NCI-H526 treated with DMSO at 0.1 percent for 48 hours (cell line): ENCODE data around the gene CCNY.

ENCODE experiments used
- DNase-seq: peaks from one replicate; lab custom pipeline; 2025; lab: John Stamatoyannopoulos, UW

The CCNY gene

DNA sequence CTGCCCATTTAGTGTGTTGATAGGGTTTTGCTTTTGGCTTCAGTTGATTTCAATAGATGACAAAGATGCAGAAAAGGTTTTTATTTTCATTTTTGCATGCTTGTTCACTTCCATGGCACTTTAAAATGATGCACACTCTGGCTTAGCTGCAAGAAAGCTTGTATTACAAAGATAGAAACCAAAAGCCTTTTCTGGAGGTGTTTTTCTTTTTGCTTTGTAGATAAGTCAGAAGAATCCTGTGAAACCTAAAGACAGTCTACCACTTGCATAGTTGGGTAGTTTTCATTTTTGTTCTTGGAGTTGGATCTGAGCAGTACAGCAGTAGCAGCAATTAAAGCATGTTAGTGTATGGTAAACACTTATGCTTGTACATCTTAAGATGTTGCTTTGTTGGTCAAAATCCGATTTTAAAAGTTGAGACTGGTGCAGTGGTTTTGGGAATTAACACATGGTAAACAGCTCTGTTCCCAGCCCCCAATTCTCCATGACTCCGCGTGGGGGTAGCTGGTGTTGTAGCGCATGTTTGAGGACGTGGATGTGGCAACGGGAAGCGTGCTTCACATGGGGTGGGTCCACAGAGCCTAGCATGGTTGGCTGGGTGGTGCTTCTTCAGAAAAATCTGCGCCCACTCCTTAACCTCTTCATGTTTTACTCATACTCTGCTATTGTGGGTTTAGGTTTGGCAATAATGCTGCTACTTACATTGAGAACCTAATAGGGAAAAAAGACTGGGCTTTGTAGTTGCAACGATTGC lies 19.8 kb downstream of the CCNY start:
- DNase-seq = no peak

DNA sequence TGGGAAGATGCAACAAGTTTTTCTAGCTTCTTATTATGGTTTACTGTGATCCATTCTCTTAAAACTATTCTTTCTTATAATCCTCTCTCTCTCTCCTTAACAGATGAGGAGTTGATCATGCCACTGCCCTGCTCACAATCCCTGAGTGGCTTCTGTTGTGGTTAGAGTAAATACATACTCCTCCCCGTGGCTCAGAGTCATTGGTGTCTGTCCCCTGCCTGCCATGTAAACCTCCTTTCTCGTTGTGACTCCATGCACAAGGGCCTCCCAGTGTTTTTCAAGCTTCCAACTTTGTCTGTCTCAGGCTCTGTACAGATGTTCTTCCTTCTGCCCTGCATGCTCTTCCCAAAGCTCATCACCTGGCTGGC lies 20.4 kb downstream of the CCNY start:
- no peak for DNase-seq

DNA sequence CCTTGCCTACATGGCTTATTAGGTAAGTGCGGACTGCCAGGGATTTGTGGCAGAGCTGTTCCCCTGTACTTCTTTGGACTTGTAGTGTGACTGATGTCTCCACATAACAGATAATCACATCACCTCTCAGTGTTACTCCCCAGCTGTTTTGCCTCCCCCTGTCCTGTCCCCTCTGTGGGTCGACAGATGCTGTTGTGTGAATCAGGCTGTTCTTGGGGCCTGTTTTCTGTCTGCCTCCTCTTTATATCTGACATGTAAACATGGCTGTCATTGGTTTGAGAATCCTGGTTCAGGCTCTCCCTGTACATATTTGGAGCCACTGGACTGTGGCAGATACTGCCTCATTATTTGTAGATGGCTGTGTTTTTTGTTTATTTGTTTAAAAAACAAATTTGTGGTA lies 22.7 kb downstream of the CCNY start:
- no peak for DNase-seq

DNA sequence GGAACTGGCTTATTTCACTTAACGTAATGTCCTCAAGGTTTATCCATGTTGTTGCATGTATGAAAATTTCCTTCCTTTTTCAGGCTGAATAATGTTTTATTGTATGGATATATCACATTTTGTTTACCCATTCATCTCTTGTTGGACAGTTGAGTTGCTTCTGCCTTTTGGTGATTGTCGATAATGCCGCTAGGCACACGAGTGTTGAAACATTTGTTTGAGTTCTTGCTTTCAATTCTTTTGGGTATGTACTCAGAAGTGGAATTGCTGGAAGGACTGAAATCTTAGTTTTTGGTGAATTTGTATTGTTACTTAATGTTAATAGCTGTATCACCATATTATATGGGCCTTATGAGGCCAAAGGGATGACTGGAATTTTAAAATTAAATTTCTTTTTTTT lies 23.6 kb downstream of the CCNY start:
- no peak for DNase-seq

DNA sequence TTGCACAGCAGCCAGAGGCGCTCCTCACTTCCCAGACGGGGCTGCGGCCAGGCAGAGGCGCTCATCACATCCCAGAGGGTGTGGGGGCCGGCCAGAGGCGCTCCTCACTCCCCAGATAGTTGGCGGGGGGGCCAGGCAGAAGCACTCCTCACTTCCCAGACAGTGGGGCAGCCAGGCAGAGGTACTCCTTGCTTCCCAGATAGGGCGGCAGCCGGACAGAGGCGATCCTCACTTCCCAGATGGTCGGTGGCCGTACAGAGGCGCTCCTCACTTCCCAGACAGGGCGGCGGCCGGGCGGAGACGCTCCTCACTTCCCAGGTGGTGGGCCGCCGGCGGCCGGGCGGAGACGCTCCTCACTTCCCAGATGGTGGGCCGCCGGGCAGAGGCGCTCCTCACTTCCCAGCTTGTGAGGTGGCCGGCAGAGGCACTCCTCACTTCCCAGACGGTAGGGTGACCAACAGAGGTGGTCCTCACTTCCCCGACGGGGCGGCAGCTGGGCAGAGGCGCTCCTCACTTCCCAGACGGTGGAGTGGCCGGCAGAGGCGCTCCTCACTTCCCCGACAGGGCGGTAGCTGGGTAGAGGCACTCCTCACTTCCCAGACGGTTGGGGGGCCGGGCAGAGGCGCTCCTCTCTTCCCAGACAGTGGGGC lies 26.5 kb downstream of the CCNY start:
- no peak for DNase-seq

DNA sequence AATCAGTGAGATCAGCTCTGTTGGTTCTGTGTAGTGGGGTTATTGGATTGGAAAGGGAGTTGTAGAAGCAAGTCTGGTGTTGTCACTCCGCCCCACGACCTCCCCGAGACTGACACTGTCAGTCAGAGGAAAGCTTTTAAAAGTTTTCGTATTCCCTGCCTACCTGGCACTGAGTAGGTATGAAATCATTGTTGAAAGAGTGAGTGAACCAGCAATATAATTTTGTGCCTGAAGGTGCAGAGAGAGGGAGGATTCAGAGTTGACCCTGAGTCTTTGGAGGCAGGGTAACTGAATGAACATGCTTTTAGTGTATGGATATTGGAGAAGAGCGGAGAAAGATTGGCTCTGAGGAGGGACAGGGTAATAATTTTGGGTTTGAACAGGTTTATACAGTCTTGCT lies 27.3 kb downstream of the CCNY start:
- no peak for DNase-seq

DNA sequence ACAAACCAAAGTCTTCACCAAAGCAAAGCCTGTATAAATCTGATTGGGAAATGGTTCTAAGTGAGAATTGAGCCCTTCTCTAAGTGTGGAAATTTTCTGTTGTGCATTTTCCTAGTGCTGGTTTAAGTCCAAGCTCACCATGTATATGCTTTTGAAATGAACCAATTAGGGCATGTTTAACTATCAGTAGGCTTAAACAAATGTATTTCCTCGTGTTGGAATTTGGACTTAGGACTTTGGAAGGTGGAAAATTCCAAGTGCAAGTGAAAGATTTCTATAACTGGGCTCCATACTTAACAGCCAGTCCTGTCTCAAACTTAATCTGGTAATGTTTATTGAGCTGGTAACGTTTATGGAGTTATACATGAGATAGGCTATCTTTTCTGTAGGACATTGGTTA lies 28.5 kb downstream of the CCNY start:
- DNase-seq = no peak

DNA sequence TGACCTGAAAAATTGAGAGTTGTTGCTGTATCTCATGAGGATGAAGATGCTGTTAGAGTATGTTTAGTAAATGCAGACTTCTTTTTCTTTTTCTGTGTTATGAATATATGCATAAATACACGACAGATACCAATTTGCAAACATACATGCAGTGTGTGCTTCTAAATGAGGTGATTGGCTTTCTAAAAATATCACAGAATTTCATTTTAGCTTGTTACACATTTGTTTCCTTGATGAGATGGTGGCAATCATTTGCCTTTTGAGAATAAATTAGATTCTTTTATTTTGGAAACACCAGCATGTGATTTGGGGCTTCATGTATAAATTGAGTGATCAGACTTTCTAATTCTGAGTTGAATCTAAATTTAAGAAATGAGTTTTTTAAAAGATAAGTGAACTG lies 29.7 kb downstream of the CCNY start:
- DNase-seq = no peak

DNA sequence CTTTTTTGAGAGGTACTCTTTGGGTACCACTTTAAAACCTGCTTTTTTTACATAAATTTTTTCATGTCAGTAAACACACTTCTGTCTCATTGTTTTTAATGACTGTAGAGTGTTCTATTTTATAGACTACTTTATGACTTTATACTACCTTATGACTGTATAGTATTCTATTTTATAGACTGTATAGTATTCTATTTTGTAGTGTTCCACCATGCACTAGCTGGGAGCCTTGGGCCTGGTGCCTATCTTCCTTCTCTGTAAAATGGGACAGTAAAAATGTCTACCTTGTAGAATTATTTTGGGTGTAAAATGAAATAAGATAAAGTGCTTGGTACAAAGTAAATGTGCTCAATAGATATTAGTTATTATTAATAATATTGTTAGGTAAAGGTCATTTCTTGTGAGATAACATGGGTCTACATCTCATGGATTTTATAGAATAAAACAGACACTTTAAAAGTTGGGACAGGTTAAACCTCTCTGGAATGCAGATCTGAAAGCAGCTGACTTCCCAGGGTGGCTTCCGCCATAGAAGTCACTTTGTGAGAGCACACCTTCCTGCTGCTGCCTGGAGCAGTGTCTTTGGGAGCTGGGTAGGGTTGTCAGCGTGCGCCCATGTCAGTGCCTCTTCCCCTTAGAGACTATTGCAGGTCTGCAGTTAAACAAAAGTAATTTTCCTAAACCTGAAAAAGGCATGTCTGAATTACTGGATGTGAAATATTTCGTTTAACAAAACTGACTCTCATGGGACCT lies 31.0 kb downstream of the CCNY start:
- DNase-seq = no peak

DNA sequence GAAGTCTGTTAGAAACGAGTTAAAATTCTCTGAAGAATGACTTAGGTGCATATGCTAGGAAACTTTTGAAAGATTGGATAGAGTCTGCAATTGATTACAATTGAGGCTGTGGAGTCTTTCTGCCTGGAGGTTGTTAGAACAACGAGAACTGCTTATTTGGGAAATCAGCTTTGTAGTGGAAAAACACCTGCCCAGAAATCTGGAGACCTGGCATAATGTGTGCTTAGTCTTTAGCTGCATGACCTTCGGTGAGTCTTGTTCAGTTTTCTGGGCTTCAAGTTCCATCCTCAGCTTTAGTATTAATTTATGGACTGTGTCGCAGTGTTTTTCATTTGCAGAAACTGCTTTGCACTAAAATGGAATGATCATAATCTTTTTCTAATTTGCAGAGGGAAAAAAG lies 31.7 kb downstream of the CCNY start:
- DNase-seq = no peak

DNA sequence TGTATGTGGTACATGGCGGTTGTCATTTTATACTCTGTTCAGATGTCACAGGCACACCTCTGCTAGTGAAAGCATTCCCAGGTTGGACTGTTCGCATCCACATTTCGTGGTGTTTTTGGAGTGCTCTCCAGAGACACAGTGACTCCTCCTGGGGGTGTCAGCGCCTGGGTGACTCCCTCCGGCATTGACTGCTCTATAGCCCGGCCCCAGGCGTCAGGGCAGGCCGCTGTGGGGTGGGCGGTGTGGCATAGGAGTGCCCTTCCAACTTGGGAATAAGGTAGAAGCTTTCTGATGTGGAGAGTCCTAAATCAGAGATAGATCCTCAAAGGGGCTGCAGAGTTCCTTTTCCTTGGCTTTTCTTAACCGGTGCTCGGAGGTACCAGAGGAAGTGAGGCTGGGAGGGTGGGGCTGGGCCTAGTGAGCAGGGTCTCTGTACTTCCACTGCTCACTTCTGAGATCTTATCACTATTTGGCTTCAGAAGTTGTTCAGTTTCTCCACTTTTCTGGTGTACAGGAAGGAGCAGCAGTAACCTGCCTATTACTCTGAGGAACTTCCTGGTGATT lies 32.3 kb downstream of the CCNY start:
- DNase-seq = no peak

DNA sequence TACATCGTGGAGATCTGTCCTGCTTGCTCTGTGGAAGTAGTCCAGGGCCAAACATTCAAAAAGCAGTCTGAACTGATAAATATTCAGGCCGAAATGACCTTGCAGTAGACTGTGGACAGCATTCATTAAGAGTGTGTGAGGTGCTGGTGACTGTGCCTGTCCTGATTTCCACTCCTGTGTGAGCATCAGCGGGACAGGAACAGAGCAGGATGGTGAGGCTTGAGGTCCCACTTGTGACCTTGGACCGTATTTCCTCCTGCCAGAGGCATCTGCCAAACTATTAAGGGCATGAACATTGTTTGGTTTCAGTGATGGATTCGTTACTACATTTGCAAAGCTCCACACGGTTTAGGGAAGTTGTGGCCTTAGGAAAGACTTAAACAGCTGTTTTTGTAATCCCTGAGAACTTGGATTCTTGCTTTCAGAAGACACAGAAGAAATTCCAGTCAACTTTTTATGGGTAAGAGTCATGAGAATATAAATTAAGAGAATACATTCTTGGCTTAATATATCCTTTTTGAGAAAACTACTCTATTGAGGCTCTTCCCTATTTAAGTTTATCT lies 32.8 kb downstream of the CCNY start:
- DNase-seq = no peak

DNA sequence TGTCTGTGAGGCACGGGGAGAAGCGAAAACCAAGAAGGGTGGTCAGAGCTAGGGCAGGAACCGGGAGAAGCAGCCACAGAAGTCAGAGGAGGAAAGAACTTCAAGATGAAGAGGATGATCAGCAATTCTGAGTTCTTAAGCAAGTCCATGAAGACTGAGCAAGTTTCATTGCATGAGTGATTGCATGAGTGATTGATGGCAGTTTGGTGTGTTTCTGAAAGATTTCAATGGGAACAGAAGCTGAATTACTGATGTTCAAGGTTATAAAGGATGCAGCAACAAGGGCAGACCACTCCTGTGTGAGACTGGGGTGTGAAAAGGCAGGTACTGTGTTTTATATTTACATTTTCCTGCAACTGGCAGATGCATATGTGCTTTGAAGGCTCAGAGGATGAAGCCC lies 35.4 kb downstream of the CCNY start:
- DNase-seq = no peak

DNA sequence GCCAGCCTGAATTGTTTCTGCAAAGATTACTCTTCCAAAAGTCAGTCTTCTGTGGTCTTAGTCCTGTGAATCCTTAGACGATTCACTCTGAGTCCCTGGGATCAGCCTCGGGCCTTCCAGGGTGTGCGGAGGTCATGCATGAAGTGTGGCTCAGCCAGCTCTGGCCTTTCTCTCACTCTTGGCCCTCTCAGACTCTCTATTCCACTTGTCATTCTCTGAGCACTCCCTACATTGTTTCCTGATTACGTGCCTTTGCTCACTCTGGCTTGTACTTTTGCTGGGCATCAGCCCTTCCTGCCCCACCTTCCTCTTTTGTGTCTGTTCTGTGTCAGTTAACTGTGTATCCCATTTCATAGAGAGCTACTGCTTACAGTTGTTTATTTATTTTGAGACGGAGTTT lies 36.0 kb downstream of the CCNY start:
- no peak for DNase-seq

DNA sequence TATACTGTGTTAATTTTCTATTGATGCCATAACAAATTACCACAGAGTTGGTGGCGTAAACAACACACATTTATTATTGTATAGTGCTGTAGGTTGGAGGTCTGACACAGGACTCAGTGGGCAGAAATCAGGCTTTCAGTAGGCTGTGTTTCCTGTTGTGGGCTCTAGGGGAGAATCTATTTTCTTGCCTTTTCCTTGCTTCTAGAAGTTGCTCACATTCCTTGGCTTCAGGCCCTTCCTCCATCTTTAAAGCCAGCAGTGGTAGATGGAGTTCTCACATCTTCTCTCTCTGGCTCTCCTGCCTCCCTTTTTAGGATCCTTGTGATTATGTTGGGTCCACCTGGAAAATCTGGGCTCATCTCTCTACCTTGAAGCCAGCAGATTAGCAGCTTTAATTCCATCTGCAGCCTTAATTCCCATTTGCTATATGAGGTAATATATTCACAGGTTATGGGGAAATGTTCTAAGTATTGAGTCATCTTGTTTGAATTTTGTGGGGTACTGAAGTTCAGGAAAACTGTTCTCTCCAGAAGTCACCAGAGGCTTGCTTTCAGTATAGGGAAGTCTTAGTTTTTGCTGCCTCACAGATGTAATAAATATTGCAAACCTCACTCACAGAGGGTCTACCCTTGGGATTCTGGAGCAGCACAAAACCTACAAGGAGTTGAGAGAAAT lies 38.9 kb downstream of the CCNY start:
- DNase-seq = no peak

DNA sequence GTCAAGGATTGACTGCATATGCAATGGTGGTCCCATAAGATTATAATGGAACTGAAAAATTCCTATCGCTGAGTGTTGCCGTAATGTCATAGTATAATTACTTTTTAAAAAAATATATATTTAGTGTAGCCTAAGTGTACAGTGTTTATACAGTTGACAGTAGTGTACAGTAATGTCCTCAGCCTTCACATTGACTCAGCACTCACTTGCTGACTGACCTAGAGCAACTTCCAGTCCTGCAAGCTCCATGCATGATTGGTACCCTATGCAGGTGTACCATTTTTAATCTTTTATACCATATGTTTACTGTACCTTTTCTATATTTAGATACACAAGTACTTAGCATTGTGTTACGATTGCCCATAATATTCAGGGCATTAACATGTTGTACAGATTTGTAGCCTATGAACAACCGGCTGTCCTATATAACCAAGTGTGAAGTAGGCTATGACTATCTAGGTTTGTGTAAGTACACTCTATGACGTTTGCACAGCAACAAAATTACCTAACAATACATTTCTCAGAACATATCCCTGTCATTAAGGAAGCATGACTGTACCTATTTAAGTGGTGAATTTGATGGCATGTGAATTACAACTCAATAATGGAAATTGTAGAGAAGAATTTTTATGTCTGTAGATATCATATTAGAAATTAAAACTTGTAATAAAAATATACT lies 40.9 kb downstream of the CCNY start:
- DNase-seq = no peak

DNA sequence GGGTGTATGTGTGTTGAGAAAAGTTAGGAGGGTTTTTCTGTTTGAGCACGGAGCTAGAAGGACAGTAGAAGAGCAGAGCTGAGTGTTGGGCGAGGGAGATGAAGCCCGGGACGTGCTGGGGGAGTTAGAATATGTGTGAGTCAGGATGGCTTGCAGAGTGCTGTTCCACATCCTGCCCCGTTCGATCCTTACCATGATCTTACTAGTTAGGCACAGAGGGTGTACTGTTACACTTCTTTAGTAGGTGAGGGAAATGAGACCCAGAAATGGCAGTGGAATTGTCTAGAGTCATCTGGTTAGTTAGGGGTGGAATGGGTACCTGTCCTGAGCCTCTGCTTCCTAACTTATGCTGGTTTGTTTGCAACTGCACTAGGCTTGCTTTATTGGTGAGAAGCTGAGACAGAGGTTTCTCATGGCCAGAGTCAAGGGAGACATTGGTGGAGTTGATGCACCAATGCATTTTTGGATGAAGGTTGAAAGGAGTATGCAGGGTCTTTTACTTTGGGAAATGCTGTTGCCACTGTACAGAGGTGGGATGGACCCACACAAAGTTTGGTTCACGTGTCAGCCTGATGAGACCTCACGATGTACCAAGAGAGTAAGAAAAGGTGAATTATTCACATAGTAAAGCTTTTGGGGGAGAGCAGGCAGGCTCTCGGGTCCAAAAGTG lies 42.4 kb downstream of the CCNY start:
- no peak for DNase-seq

DNA sequence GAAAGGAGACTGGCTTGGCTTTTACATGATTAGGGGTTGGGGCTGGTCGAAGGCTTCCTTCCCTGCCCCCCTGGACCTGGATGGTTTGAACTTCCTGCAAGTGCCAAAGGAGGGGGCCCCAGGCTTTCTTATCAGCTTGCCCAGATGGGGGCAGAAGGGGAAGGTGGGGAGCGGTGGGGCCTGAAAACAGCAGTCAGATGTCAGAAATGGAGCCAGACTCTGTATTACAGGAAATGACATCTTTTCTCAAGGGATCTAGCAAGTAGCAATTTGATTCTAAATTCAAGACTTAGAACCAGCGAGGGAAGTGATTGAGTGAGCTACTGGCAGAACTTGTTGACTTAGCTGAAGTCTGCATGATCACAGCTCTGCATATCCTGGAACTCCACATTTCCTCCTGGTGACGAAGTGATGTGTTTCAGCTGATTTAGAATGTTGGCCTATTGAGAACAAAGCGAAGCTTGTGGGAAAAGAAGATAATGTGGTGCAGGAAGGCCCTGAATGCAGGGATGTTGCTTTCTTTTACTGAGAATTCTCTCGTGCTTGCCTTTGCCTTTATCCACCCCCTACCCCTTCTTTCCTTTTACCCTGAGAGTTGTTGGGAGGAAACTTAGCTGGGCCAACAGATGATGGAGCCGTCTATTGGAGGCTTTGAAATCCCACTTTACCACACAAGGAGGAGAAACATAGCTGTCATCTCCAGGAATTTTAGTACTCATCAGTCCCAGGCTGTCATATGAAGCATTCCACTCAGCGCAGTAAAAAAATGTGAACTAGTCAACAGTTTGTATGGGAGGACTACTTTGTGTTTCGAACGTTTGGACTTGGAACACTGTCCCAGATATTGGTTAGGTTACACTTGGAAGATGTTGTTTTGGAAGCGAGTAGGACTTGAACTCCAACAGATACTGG lies 43.2 kb downstream of the CCNY start:
- DNase-seq = no peak

DNA sequence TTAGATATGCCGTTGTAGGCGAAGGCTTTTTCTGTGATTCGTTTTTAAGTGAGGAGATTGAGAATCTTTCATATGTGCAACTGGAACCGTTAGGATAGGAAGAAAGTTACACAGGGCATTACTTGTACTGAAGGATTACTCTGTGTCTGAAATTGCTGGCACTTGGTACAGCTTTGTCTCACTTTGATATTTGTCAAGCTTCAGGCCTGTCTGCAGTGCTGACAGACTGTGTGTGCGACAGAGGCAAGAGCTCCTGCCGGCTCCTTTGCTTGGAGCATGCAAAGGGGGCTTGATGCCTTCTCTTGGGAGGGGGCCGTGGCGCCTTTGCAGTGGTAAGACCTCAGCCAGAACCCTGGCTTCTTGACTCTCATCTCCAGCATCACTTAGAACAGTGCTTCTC lies 45.8 kb downstream of the CCNY start:
- DNase-seq = no peak
